Activated CD4-positive, alpha-beta memory T cell treated with anti-CD3 and anti-CD28 coated beads for 36 hours (primary cell): ENCODE results near the gene KCNQ5. TPM values are rescaled to one million over a fixed set of nuclear protein-coding genes. Genes with fewer than 3 reads are reported as not detected.
"Not testable (repeated sequence)": the region's sequence is repeated elsewhere in the genome, so short reads cannot be mapped to it uniquely, and the experiment has no call there.

Source experiments
- CTCF ChIA-PET: fragments of 350-600 bp; sonication (Branson Sonifier 250); formaldehyde crosslinking; loops from one replicate; lab custom pipeline; 2021; ENCODE audit warnings: antibody characterized with exemption, inconsistent platforms; lab: Charles Lee
- POLR2A ChIA-PET: fragments of 350-600 bp; sonication (Branson Sonifier 250); formaldehyde crosslinking; loops from one replicate; lab custom pipeline; 2021; ENCODE audit warnings: antibody characterized with exemption; lab: Charles Lee
- DNase-seq: peaks from one replicate; pipeline ENCODE4 v3.0.0-alpha.2; 2020
- H3K27ac Mint-ChIP-seq: one replicate; pipeline ENCODE4 v1.8.0; 2021; ENCODE audit warnings: mixed read lengths
- H3K27me3 Mint-ChIP-seq: one replicate; pipeline ENCODE4 v1.8.0; 2021; ENCODE audit warnings: mixed read lengths
- H3K36me3 Mint-ChIP-seq: one replicate; pipeline ENCODE4 v1.8.0; 2021; ENCODE audit warnings: mixed read lengths
- H3K4me1 Mint-ChIP-seq: one replicate; pipeline ENCODE4 v1.8.0; 2021; ENCODE audit warnings: low read depth, mixed read lengths
- H3K4me3 Mint-ChIP-seq: one replicate; pipeline ENCODE4 v1.8.0; 2021; ENCODE audit warnings: mild to moderate bottlenecking, mixed read lengths
- H3K9me3 Mint-ChIP-seq: one replicate; pipeline ENCODE4 v1.8.0; 2021; ENCODE audit warnings: mixed read lengths
- intact Hi-C: fragments of 100-400 bp; cut with micrococcal nuclease; formaldehyde crosslinking; loops from one replicate; pipeline ENCODE4 v1.15.1; 2023
- total RNA-seq, 2 experiments: library from RNA; stranded (reverse); gene quantifications; one replicate each; pipeline ENCODE4 v1.2.3, GENCODE V29; 2021

The KCNQ5 gene
- total RNA-seq, 2 experiments from 2014 or later: 4.5 to 5.2 TPM

GRCh38 chr6:72863131-72863530 is 241.3 kb downstream of the KCNQ5 start:
- peaks cover 7% of the 10 kb centered on the region for H3K4me1 Mint-ChIP-seq
- H3K36me3 Mint-ChIP-seq: no peaks in the 10 kb centered on the region
- H3K27ac Mint-ChIP-seq: no peak overlapping the region
- H3K27me3 Mint-ChIP-seq: no peaks in the 10 kb centered on the region
- intact Hi-C loops: no loop called here
- POLR2A ChIA-PET: no interaction called here
- CTCF ChIA-PET: no interaction called here
- DNase-seq: no peak
- no peak overlapping the region for H3K4me3 Mint-ChIP-seq
- H3K9me3 Mint-ChIP-seq: no peaks in the 10 kb centered on the region

GRCh38 chr6:72864236-72864635 is 242.4 kb downstream of the KCNQ5 start:
- ChIA-PET POLR2A (no interaction called here), CTCF (no interaction called here)
- no peak overlapping the region for H3K4me3 Mint-ChIP-seq
- H3K36me3 Mint-ChIP-seq: no peaks in the 10 kb centered on the region
- no peak for DNase-seq
- peaks cover 7% of the 10 kb centered on the region for H3K4me1 Mint-ChIP-seq
- intact Hi-C loops: no loop called here
- no peaks in the 10 kb centered on the region for H3K9me3 Mint-ChIP-seq
- H3K27me3 Mint-ChIP-seq: no peaks in the 10 kb centered on the region
- H3K27ac Mint-ChIP-seq: no peak overlapping the region

GRCh38 chr6:72864799-72865198 is 242.9 kb downstream of the KCNQ5 start:
- intact Hi-C loops: no loop called here
- Mint-ChIP-seq H3K27ac (no peak overlapping the region), H3K36me3 (no peaks in the 10 kb centered on the region), H3K4me3 (no peak overlapping the region), H3K27me3 (no peaks in the 10 kb centered on the region), H3K9me3 (no peaks in the 10 kb centered on the region), H3K4me1 (peaks cover 7% of the 10 kb centered on the region)
- ChIA-PET POLR2A (no interaction called here), CTCF (no interaction called here)
- no peak for DNase-seq

- ChIA-PET CTCF (no interaction called here), POLR2A (interaction anchor here (0.6 kb wide), 1 partner anchor 48 kb away, joined by 5 read pairs; no protein-coding TSS in a partner anchor)
- Mint-ChIP-seq H3K4me1 (peaks cover 7% of the 10 kb centered on the region), H3K9me3 (no peaks in the 10 kb centered on the region), H3K36me3 (no peaks in the 10 kb centered on the region), H3K27ac (no peak overlapping the region), H3K4me3 (no peak overlapping the region), H3K27me3 (no peaks in the 10 kb centered on the region)
- intact Hi-C loops: no loop called here
- DNase-seq: no peak
Observed at GRCh38 chr6:72865467-72865866, 243.6 kb downstream of the KCNQ5 start.

GRCh38 chr6:72869621-72870020 is 247.8 kb downstream of the KCNQ5 start:
- no peaks in the 10 kb centered on the region for H3K27me3 Mint-ChIP-seq
- no peak overlapping the region for H3K4me3 Mint-ChIP-seq
- no peak overlapping the region for H3K27ac Mint-ChIP-seq
- ChIA-PET POLR2A (no interaction called here), CTCF (no interaction called here)
- H3K36me3 Mint-ChIP-seq: no peaks in the 10 kb centered on the region
- intact Hi-C loops: no loop called here
- H3K4me1 Mint-ChIP-seq: no peaks in the 10 kb centered on the region
- H3K9me3 Mint-ChIP-seq: no peaks in the 10 kb centered on the region
- DNase-seq: no peak

- no peaks in the 10 kb centered on the region for H3K4me1 Mint-ChIP-seq
- intact Hi-C loops: no loop called here
- POLR2A ChIA-PET: no interaction called here
- no peak overlapping the region for H3K4me3 Mint-ChIP-seq
- no peaks in the 10 kb centered on the region for H3K27me3 Mint-ChIP-seq
- CTCF ChIA-PET: interaction anchor here (0.6 kb wide), 1 partner anchor 293 kb away, joined by 3 read pairs; no protein-coding TSS in a partner anchor
- no peaks in the 10 kb centered on the region for H3K9me3 Mint-ChIP-seq
- no peak overlapping the region for H3K27ac Mint-ChIP-seq
- DNase-seq: no peak
- no peaks in the 10 kb centered on the region for H3K36me3 Mint-ChIP-seq
Observed at GRCh38 chr6:72873433-72873832, 251.6 kb downstream of the KCNQ5 start.

GRCh38 chr6:72876256-72876655 is 254.4 kb downstream of the KCNQ5 start:
- intact Hi-C loops: no loop called here
- Mint-ChIP-seq H3K9me3 (no peaks in the 10 kb centered on the region), H3K4me1 (no peaks in the 10 kb centered on the region), H3K27ac (no peak overlapping the region), H3K27me3 (no peaks in the 10 kb centered on the region), H3K36me3 (no peaks in the 10 kb centered on the region), H3K4me3 (no peak overlapping the region)
- no peak for DNase-seq
- ChIA-PET POLR2A (no interaction called here), CTCF (no interaction called here)

- no peak overlapping the region for H3K4me3 Mint-ChIP-seq
- intact Hi-C loops: no loop called here
- peaks cover 13% of the 10 kb centered on the region for H3K9me3 Mint-ChIP-seq
- ChIA-PET POLR2A (no interaction called here), CTCF (no interaction called here)
- H3K27me3 Mint-ChIP-seq: no peaks in the 10 kb centered on the region
- H3K4me1 Mint-ChIP-seq: no peaks in the 10 kb centered on the region
- H3K36me3 Mint-ChIP-seq: peaks cover 2% of the 10 kb centered on the region
- no peak for DNase-seq
- H3K27ac Mint-ChIP-seq: no peak overlapping the region
Observed at GRCh38 chr6:72886170-72886569, 264.3 kb downstream of the KCNQ5 start.

GRCh38 chr6:72890233-72890632 is 268.4 kb downstream of the KCNQ5 start:
- CTCF ChIA-PET: no interaction called here
- H3K27me3 Mint-ChIP-seq: no peaks in the 10 kb centered on the region
- no peaks in the 10 kb centered on the region for H3K4me1 Mint-ChIP-seq
- intact Hi-C loops: no loop called here
- DNase-seq: no peak
- peaks cover 13% of the 10 kb centered on the region for H3K9me3 Mint-ChIP-seq
- H3K36me3 Mint-ChIP-seq: peaks cover 2% of the 10 kb centered on the region
- no peak overlapping the region for H3K4me3 Mint-ChIP-seq
- POLR2A ChIA-PET: no interaction called here
- no peak overlapping the region for H3K27ac Mint-ChIP-seq

- POLR2A ChIA-PET: no interaction called here
- intact Hi-C loops: no loop called here
- Mint-ChIP-seq H3K9me3 (peaks cover 10% of the 10 kb centered on the region), H3K4me1 (no peaks in the 10 kb centered on the region), H3K27me3 (no peaks in the 10 kb centered on the region), H3K36me3 (peaks cover 2% of the 10 kb centered on the region), H3K27ac (no peak overlapping the region), H3K4me3 (no peak overlapping the region)
- no peak for DNase-seq
- CTCF ChIA-PET: no interaction called here
Observed at GRCh38 chr6:72890671-72891070, 268.8 kb downstream of the KCNQ5 start.

- POLR2A ChIA-PET: no interaction called here
- Mint-ChIP-seq H3K4me3 (no peak overlapping the region), H3K27me3 (no peaks in the 10 kb centered on the region), H3K27ac (no peak overlapping the region), H3K9me3 (peaks cover 5% of the 10 kb centered on the region), H3K36me3 (no peaks in the 10 kb centered on the region), H3K4me1 (no peaks in the 10 kb centered on the region)
- CTCF ChIA-PET: no interaction called here
- DNase-seq: no peak
- intact Hi-C loops: no loop called here
Observed at GRCh38 chr6:72892901-72893300, 271.0 kb downstream of the KCNQ5 start.

- H3K36me3 Mint-ChIP-seq: no peaks in the 10 kb centered on the region
- ChIA-PET CTCF (no interaction called here), POLR2A (no interaction called here)
- intact Hi-C loops: no loop called here
- DNase-seq: no peak
- H3K27me3 Mint-ChIP-seq: no peaks in the 10 kb centered on the region
- no peak overlapping the region for H3K4me3 Mint-ChIP-seq
- peaks cover 14% of the 10 kb centered on the region for H3K9me3 Mint-ChIP-seq
- no peak overlapping the region for H3K27ac Mint-ChIP-seq
- no peaks in the 10 kb centered on the region for H3K4me1 Mint-ChIP-seq
Observed at GRCh38 chr6:72894091-72894490, 272.2 kb downstream of the KCNQ5 start.

GRCh38 chr6:72898313-72898712 is 276.4 kb downstream of the KCNQ5 start:
- POLR2A ChIA-PET, H3K4me3 Mint-ChIP-seq, intact Hi-C loops, H3K27ac Mint-ChIP-seq, H3K36me3 Mint-ChIP-seq, H3K27me3 Mint-ChIP-seq, CTCF ChIA-PET, DNase-seq, H3K4me1 Mint-ChIP-seq: not testable (repeated sequence)
- H3K9me3 Mint-ChIP-seq: peaks cover 18% of the 10 kb centered on the region
